Immature natural killer cell (primary cell): Measurements from ENCODE around the gene BLOC1S4. TPM values are rescaled to one million over a fixed set of nuclear protein-coding genes. Genes with fewer than 3 reads are reported as not detected.

Experiments used
- DNase-seq, 3 donors: peaks; one replicate each; pipeline ENCODE4 v3.0.0; 2022; ENCODE audit warnings: mixed read lengths in 1 of 3
- H3K27ac Mint-ChIP-seq, 6 donors: one replicate each; pipeline ENCODE4 v1.8.0; 2020; ENCODE audit warnings: mixed read lengths in 6 of 6, mild to moderate bottlenecking in 5 of 6, inconsistent platforms in 4 of 6, moderate library complexity in 3 of 6
- H3K27me3 Mint-ChIP-seq, 3 donors: one replicate each; pipeline ENCODE4 v1.8.0; 2020 to 2021; ENCODE audit warnings: low read depth in 3 of 3, mild to moderate bottlenecking in 3 of 3, mixed read lengths in 3 of 3, moderate library complexity in 3 of 3, inconsistent platforms in 1 of 3
- H3K36me3 Mint-ChIP-seq, 3 donors: one replicate each; pipeline ENCODE4 v1.8.0; 2020; ENCODE audit warnings: mixed read lengths in 3 of 3, inconsistent platforms in 2 of 3, mild to moderate bottlenecking in 2 of 3
- H3K4me1 Mint-ChIP-seq, 2 donors: one replicate each; pipeline ENCODE4 v1.8.0; 2020; ENCODE audit warnings: inconsistent platforms in 2 of 2, mild to moderate bottlenecking in 2 of 2, mixed read lengths in 2 of 2, moderate library complexity in 1 of 2
- H3K4me3 Mint-ChIP-seq, 5 donors: one replicate each; pipeline ENCODE4 v1.8.0; 2020; ENCODE audit warnings: mild to moderate bottlenecking in 5 of 5, mixed read lengths in 5 of 5, inconsistent platforms in 3 of 5, moderate library complexity in 3 of 5
- H3K9me3 Mint-ChIP-seq, 6 donors: one replicate each; pipeline ENCODE4 v1.8.0; 2020; ENCODE audit warnings: mild to moderate bottlenecking in 6 of 6, mixed read lengths in 6 of 6, inconsistent platforms in 4 of 6, moderate library complexity in 3 of 6
- polyA plus RNA-seq, 3 donors: library from polyadenylated mRNA; unstranded; fragments of 300-500 nt; fragmentation: Illumina TruSeq; gene quantifications; one replicate each; pipeline ENCODE4 v1.2.3, GENCODE V29; 2021

Gene BLOC1S4
- polyA plus RNA-seq, 3 donors from 2014 or later, result 53.5 to 65.8 (median 54.2) TPM

GRCh38 chr4:6682862-6683590 lies 32.9 kb upstream of the BLOC1S4 start:
- Mint-ChIP-seq H3K27me3 (peaks cover 0 to 2% (median 0%) of the 10 kb centered on the region in 3 donors), H3K4me3 (no peak overlapping the region), H3K9me3 (no peaks in the 10 kb centered on the region), H3K4me1 (peaks cover 52 to 64% of the 10 kb centered on the region in 2 donors), H3K36me3 (peaks cover 4 to 22% (median 8%) of the 10 kb centered on the region in 3 donors), H3K27ac (peak overlapping the region in 2 of 6 donors; percentile 17 to 55)
- no peak for DNase-seq

GRCh38 chr4:6684656-6685055 lies 31.3 kb upstream of the BLOC1S4 start:
- Mint-ChIP-seq H3K4me3 (no peak overlapping the region), H3K27ac (peak overlapping the region in 3 of 6 donors; percentile 9 to 98 (median 84)), H3K27me3 (peaks cover 0 to 7% (median 4%) of the 10 kb centered on the region in 3 donors), H3K36me3 (peaks cover 4 to 23% (median 8%) of the 10 kb centered on the region in 3 donors), H3K4me1 (peaks cover 60 to 66% of the 10 kb centered on the region in 2 donors), H3K9me3 (no peaks in the 10 kb centered on the region)
- no peak for DNase-seq

- peaks cover 66 to 70% of the 10 kb centered on the region in 2 donors for H3K4me1 Mint-ChIP-seq
- H3K36me3 Mint-ChIP-seq, result peaks cover 0 to 14% (median 4%) of the 10 kb centered on the region in 3 donors
- no peaks in the 10 kb centered on the region for H3K9me3 Mint-ChIP-seq
- peaks cover 3 to 13% (median 9%) of the 10 kb centered on the region in 3 donors for H3K27me3 Mint-ChIP-seq
- H3K27ac Mint-ChIP-seq, result peak overlapping the region; percentile 21 to 98 (median 82)
- no peak for DNase-seq
- peak overlapping the region; percentile 13 to 93 (median 21) for H3K4me3 Mint-ChIP-seq
These were observed 29.7 kb upstream of the BLOC1S4 start for GRCh38 chr4:6686104-6686787.

- no peak for DNase-seq
- Mint-ChIP-seq H3K27ac (peak overlapping the region; percentile 97 to 100 (median 99)), H3K4me3 (peak overlapping the region; percentile 92 to 98 (median 97)), H3K36me3 (peaks cover 0 to 14% (median 4%) of the 10 kb centered on the region in 3 donors), H3K4me1 (peaks cover 76 to 77% of the 10 kb centered on the region in 2 donors), H3K9me3 (no peaks in the 10 kb centered on the region), H3K27me3 (peaks cover 3 to 17% (median 9%) of the 10 kb centered on the region in 3 donors)
These were observed 27.8 kb upstream of the BLOC1S4 start for GRCh38 chr4:6687947-6688878.

GRCh38 chr4:6688879-6689505 lies 27.0 kb upstream of the BLOC1S4 start:
- H3K4me1 Mint-ChIP-seq, result peaks cover 84 to 85% of the 10 kb centered on the region in 2 donors

GRCh38 chr4:6689506-6689960 lies 26.4 kb upstream of the BLOC1S4 start:
- Mint-ChIP-seq H3K9me3 (no peaks in the 10 kb centered on the region), H3K27ac (peak overlapping the region; percentile 97 to 100 (median 99)), H3K27me3 (peaks cover 3 to 17% (median 9%) of the 10 kb centered on the region in 3 donors), H3K36me3 (peaks cover 0 to 14% (median 4%) of the 10 kb centered on the region in 3 donors), H3K4me1 (peaks cover 89 to 90% of the 10 kb centered on the region in 2 donors), H3K4me3 (peak overlapping the region; percentile 92 to 98 (median 97))
- DNase-seq, result no peak

More at GRCh38 chr4:6688879-6689505, 27.0 kb upstream of the BLOC1S4 start:
- H3K9me3 Mint-ChIP-seq, result no peaks in the 10 kb centered on the region
- H3K4me3 Mint-ChIP-seq, result peak overlapping the region; percentile 92 to 98 (median 97)
- peak overlapping the region; percentile 97 to 100 (median 99) for H3K27ac Mint-ChIP-seq
- DNase-seq, result peak; percentile 81 to 84 (median 82)
- peaks cover 3 to 17% (median 9%) of the 10 kb centered on the region in 3 donors for H3K27me3 Mint-ChIP-seq
- H3K36me3 Mint-ChIP-seq, result peaks cover 0 to 14% (median 4%) of the 10 kb centered on the region in 3 donors

GRCh38 chr4:6692379-6692778 lies 23.6 kb upstream of the BLOC1S4 start:
- Mint-ChIP-seq H3K9me3 (no peaks in the 10 kb centered on the region), H3K4me1 (peaks cover 93 to 94% of the 10 kb centered on the region in 2 donors), H3K4me3 (peak overlapping the region; percentile 53 to 67 (median 56)), H3K27ac (peak overlapping the region; percentile 84 to 98 (median 95)), H3K36me3 (peaks cover 0 to 3% (median 0%) of the 10 kb centered on the region in 3 donors), H3K27me3 (peaks cover 3 to 15% (median 13%) of the 10 kb centered on the region in 3 donors)
- DNase-seq, result no peak

- H3K4me3 Mint-ChIP-seq, result peak overlapping the region; percentile 53 to 67 (median 56)
- peaks cover 3 to 15% (median 13%) of the 10 kb centered on the region in 3 donors for H3K27me3 Mint-ChIP-seq
- H3K27ac Mint-ChIP-seq, result peak overlapping the region; percentile 84 to 98 (median 95)
- H3K9me3 Mint-ChIP-seq, result no peaks in the 10 kb centered on the region
- H3K36me3 Mint-ChIP-seq, result peaks cover 0 to 3% (median 0%) of the 10 kb centered on the region in 3 donors
- H3K4me1 Mint-ChIP-seq, result peaks cover 90% of the 10 kb centered on the region in 2 donors
- no peak for DNase-seq
These were observed 23.2 kb upstream of the BLOC1S4 start for GRCh38 chr4:6692806-6693205.

GRCh38 chr4:6693231-6694176 lies 22.5 kb upstream of the BLOC1S4 start, which contains the start of gene S100P:
Gene S100P (plus strand): TSS chr4:6693878. CDS start chr4:6693933, 55 bp downstream.
- Mint-ChIP-seq H3K4me3 (peak within 1 kb of the TSS; percentile 61 to 86 (median 76)), H3K9me3 (no peaks in the 10 kb centered on the region), H3K27me3 (peaks cover 3 to 15% (median 13%) of the 10 kb centered on the region in 3 donors), H3K36me3 (peaks cover 0 to 4% (median 4%) of the 10 kb centered on the region in 3 donors), H3K4me1 (peaks cover 88% of the 10 kb centered on the region in 2 donors), H3K27ac (peak within 1 kb of the TSS; percentile 84 to 98 (median 97))
- DNase-seq, result no peak

- Mint-ChIP-seq H3K4me1 (peaks cover 82% of the 10 kb centered on the region in 2 donors), H3K4me3 (peak overlapping the region; percentile 61 to 86 (median 76)), H3K9me3 (no peaks in the 10 kb centered on the region), H3K36me3 (peaks cover 0 to 4% (median 4%) of the 10 kb centered on the region in 3 donors), H3K27ac (peak overlapping the region; percentile 84 to 98 (median 97)), H3K27me3 (peaks cover 3 to 10% (median 9%) of the 10 kb centered on the region in 3 donors)
- DNase-seq, result peak in 2 of 3 donors; percentile 31 to 39
These were observed 21.6 kb upstream of the BLOC1S4 start for GRCh38 chr4:6694177-6694901.
